Activated T-cell treated with anti-CD3 and anti-CD28 coated beads for 1 hour (primary cell): ENCODE data around the gene HS6ST3.
"Not testable (repeated sequence)": the region's sequence is repeated elsewhere in the genome, so short reads cannot be mapped to it uniquely, and the experiment has no call there.

ENCODE experiments used
- DNase-seq: peaks from one replicate; pipeline ENCODE4 v3.0.0-alpha.2; 2020; ENCODE audit warnings: low read depth

Gene HS6ST3

GRCh38 chr13:96091164-96092117 lies 1.5 kb downstream of the HS6ST3 start:
- no peak for DNase-seq

GRCh38 chr13:96093296-96094006 lies 3.5 kb downstream of the HS6ST3 start:
- DNase-seq = no peak

DNA sequence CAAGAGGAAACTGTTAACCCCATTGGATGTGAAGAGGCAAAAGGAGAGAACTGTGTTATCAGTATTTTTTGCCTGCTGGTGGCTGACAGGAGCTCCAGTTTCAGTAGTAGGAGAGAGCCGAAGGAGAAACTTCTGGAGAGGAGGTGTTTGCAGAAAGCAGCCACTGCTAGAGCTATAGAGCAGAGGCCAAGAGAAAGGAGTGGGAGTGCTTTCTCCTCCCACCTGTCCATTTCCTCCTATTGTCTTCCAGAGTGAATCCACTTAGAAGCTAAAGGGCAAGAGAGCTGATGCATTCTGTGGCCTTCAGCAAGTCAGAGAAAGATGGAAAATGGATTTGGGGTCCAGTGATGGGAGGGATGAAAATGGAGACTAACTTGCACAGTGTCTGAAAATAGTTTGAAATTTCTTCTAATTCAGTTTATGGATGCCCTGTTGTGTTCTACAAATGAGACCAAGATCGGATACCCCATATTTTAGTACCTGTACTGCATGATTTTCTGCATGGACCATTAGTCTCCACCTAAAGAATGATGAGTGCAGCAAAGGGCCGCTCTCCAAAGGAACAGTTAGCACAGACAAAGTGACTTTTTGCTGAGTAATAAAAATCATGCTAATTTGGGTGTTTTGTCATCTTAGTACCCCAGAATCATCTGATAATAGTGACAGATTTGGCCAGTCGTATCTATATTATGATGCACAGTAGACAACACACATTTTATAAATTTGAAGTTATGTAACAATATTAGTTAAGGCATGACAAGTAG lies 10.7 kb downstream of the HS6ST3 start:
- DNase-seq = no peak

DNA sequence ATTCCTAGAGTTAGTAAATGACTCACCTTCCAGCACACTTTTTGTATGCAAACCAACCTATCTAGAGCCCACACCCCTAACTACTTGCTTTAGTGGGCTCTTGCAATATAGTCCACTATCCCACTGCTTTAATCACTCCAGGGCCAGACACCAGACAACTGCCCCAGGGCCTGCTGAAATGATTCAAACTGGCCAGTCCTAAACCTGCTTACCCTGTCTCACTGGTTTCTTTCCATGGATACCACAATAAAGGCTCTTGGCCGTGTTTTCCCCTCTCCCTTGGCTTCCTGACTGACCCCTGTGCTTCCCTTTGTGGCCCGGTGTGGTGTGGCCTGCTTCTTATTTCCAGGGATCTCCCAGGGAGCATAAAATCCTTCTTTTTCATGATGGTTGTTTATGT lies 14.6 kb downstream of the HS6ST3 start:
- no peak for DNase-seq

DNA sequence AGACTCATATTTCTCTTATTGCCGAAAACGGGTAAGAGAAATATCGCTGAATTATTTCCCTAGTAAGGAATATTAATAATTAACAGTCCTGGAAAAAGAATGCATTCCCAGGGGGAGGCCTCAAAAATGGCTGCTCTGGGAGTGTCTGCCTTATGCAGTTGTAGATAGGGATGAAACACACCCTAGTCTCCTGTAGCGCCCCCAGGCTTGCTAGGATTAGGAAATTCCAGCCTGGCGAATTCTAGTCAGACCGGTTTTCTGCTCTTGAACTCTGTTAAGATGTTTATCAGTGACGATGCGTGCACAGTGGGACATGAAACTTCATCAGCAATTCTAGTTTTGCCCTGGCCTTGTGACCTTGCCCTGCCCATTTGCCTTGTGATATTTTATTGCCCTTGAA lies 18.2 kb downstream of the HS6ST3 start:
- not testable (repeated sequence) for DNase-seq

DNA sequence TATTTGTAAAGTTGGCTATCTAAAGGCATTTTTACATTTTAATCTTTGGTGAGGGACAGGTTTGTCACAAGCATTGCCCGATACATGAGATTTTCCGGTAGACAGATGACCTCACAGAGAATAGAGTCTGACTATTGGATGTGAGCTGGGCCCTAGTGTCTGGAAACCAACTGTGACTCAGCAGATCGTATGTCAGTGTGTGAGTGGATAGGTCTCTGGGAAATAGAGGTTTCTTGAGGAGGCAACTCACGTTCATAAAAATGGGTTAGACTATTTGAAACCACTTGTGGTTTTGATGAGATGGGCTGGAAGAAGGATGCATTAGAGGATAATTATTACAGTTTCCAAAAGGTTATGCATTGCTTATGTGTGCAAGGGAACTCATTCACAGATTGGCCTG lies 19.2 kb downstream of the HS6ST3 start:
- no peak for DNase-seq

GRCh38 chr13:96112936-96113335 lies 23.0 kb downstream of the HS6ST3 start:
- DNase-seq = no peak

- not testable (repeated sequence) for DNase-seq
Measured at GRCh38 chr13:96115368-96115767, 25.5 kb downstream of the HS6ST3 start.

GRCh38 chr13:96119921-96120320 lies 30.0 kb downstream of the HS6ST3 start:
- no peak for DNase-seq

DNA sequence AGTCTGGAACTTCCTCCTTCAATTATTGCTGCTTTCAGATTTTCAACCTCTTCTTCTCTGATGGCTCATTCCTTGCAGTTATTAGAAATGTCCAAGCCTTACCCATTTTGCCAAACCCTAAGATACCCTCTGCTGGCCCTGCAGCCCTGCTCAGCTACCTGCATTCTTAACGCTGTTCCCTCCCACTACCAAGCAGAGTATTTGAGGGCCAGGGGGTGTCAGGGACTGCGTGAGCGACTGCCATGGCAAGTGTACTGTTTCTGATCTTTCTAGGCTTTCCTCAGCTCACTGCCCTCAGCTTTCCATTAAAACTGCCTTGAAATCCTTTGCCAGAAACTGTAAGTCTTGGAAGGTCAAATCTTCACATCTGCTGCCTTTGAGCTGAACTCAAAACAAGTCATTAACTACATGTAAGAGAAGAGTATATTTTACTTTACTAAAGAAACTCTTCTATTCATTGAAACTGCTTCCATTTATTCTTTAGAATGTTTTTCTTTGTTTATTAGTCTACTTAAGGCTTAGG lies 41.0 kb downstream of the HS6ST3 start:
- DNase-seq = no peak

- no peak for DNase-seq
Measured at GRCh38 chr13:96141032-96141431, 51.1 kb downstream of the HS6ST3 start.

DNA sequence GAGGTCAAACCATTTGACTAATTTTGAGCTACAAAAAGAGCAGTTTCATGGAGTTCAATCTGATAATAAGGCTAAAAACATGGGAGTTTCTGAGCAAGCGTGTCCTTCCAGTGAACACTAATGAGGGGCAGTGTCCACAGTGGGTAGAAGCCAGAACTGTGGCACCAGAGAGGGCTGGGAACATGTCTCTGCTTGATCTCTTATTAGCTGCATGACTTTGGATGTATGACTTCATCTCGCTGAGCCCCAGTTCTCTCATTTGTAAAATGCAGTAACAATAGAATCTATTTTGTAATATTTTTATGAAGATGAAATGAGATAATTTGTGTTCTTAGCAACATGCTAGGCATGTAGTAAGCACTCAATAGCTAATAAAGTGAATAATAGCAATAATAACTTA lies 69.8 kb downstream of the HS6ST3 start:
- no peak for DNase-seq

DNA sequence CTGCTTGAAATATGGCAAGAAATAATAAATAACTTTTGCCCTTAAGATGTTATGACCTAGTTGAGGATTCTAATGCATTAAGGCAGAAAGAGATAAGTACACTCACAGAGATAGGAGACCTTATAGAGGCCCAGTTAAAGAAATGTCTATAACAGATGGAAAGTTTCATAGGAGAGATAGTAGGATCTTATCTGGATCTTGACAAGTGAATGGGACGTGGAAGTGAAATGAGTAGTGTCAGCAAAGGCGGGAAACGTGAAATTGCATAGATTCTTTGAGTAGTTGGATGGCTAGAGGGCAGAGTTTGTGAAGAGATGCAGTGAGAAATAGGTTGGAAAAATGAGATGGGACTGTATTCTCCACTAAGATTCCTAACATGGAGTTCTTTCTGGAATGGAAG lies 71.2 kb downstream of the HS6ST3 start:
- no peak for DNase-seq

DNA sequence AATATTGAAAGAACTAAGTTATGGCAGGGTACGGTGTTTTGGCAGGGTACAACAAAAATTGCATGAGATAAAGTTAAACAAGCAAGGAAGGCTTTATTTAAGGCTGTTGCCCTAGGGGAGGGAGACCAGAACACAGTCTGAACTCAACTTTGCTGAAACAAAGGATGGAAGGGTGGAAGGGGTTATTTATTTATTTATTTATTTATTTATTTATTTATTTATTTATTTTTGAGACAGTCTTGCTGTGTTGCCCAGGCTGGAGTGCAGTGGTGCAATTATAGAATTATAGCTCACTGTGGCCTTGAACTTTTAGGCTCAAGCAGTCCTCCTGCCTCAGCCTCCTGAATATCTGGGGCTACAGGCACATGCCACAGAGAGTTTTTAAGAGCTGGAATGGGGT lies 75.9 kb downstream of the HS6ST3 start:
- DNase-seq = no peak

- DNase-seq = no peak
Measured at GRCh38 chr13:96172066-96172465, 82.2 kb downstream of the HS6ST3 start.

- DNase-seq = no peak
Measured at GRCh38 chr13:96178759-96179158, 88.9 kb downstream of the HS6ST3 start.

GRCh38 chr13:96179309-96179708 lies 89.4 kb downstream of the HS6ST3 start:
- no peak for DNase-seq

DNA sequence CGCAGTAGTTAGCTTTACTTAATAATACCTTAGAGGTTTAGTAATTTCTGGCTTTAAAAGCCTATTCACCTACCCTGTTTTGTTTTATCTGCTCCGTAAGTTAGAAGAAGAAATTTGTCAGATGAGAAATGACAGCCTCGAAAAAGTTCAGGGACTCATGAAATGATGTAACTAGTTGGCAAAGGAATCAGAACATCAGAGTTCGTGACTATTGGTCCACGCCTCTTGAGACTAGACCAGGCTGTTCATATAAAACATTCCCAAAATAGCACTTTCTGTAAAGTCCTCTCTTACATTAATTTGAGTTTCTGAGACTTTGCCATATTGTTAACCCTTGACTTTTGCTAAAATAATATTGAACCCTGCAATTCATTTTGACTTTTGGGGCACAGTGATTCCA lies 92.0 kb downstream of the HS6ST3 start:
- no peak for DNase-seq

DNA sequence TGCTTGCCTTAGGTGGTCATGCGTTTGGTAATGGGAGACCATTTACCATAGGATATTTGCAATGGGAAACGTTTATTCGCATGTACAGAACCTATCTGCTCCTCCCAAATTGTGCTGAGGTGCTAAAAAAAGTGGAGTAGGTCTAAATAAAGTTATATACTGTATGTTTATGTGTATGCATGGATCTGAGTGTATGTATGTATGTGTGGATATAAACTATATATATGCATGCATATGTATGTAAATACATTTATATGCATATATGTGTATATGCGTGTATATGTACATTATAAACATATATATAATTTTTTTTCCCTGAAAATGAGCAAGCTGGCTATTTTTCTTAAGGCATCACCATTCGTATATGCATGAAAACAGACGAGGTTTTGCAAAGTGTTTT lies 95.9 kb downstream of the HS6ST3 start:
- DNase-seq = no peak

GRCh38 chr13:96191367-96191766 lies 101.5 kb downstream of the HS6ST3 start:
- no peak for DNase-seq

- no peak for DNase-seq
Measured at GRCh38 chr13:96193728-96194310, 103.9 kb downstream of the HS6ST3 start.

GRCh38 chr13:96198038-96198437 lies 108.1 kb downstream of the HS6ST3 start:
- DNase-seq = no peak
